MCF 10A (cell line): ENCODE measurements around the gene LOX. TPM values are rescaled to one million over a fixed set of nuclear protein-coding genes. Genes with fewer than 3 reads are reported as not detected.

Experiments
- BruUV-seq: library from RNA; stranded (reverse); fragments of 400-500 nt; replicated peaks from 2 replicates; lab custom pipeline; 2021; lab: Mats Ljungman, UMichigan
- CTCF ChIA-PET: fragments of 300-600 bp; sonication (Branson Sonifier 250); formaldehyde crosslinking; extraction: SDS; loops from one replicate; lab custom pipeline; 2021; ENCODE audit warnings: antibody characterized with exemption, inconsistent platforms; lab: Yijun Ruan, JAX
- POLR2A ChIA-PET: fragments of 300-600, 350-650 bp; sonication (Branson Sonifier 250); formaldehyde crosslinking; extraction: SDS; loops from one replicate; lab custom pipeline; 2020; ENCODE audit warnings: antibody characterized with exemption, inconsistent platforms; lab: Yijun Ruan, JAX
- DNase-seq: peaks from one replicate; pipeline ENCODE4 v3.0.0-alpha.2; 2018; ENCODE audit not compliant: unreplicated experiment
- H3K27ac Mint-ChIP-seq: one replicate; pipeline ENCODE4 v1.8.0; 2022; ENCODE audit warnings: mild to moderate bottlenecking, low read depth, mixed read lengths; ENCODE audit not compliant: unreplicated experiment
- H3K27me3 Mint-ChIP-seq: one replicate; pipeline ENCODE4 v1.8.0; 2022; ENCODE audit warnings: mixed read lengths; ENCODE audit not compliant: insufficient read depth, unreplicated experiment
- H3K36me3 Mint-ChIP-seq: one replicate; pipeline ENCODE4 v1.8.0; 2022; ENCODE audit warnings: mild to moderate bottlenecking, moderate library complexity, mixed read lengths; ENCODE audit not compliant: insufficient read depth, unreplicated experiment
- H3K4me1 Mint-ChIP-seq: one replicate; pipeline ENCODE4 v1.8.0; 2022; ENCODE audit warnings: mixed read lengths; ENCODE audit not compliant: insufficient read depth, unreplicated experiment
- H3K4me3 Mint-ChIP-seq: one replicate; pipeline ENCODE4 v1.8.0; 2022; ENCODE audit warnings: mild to moderate bottlenecking, moderate library complexity, mixed read lengths; ENCODE audit not compliant: unreplicated experiment
- H3K9me3 Mint-ChIP-seq: one replicate; pipeline ENCODE4 v1.8.0; 2022; ENCODE audit warnings: mixed read lengths; ENCODE audit not compliant: unreplicated experiment
- CTCF ChIP-seq: fragments of 200-600 bp; IDR thresholded peaks from one replicate; pipeline ENCODE4 v1.8.0; 2022; ENCODE audit warnings: antibody characterized with exemption, mild to moderate bottlenecking; ENCODE audit not compliant: unreplicated experiment
- intact Hi-C: fragments of 100-400 bp; cut with micrococcal nuclease; formaldehyde crosslinking; loops from 2 replicates; pipeline ENCODE4 v1.14.1; 2022
- total RNA-seq: library from RNA; stranded (reverse); gene quantifications from 2 replicates; pipeline ENCODE4 v1.2.3, GENCODE V29; 2022

The LOX gene
- total RNA-seq, 1 experiment from 2014 or later = 10.7 TPM

GRCh38 chr5:122031836-122032235 is 46.2 kb downstream of the LOX start:
- Mint-ChIP-seq H3K27ac (no peak overlapping the region), H3K4me1 (peaks cover 5% of the 10 kb centered on the region), H3K9me3 (no peaks in the 10 kb centered on the region), H3K27me3 (no peaks in the 10 kb centered on the region), H3K36me3 (peaks cover 21% of the 10 kb centered on the region), H3K4me3 (no peak overlapping the region)
- TF ChIP-seq CTCF = no peak
- intact Hi-C loops = no loop called here
- DNase-seq = no peak
- ChIA-PET CTCF (interaction anchor here (1.2 kb wide), 1 partner anchor 46 kb away, joined by 3 read pairs; the partner anchor contains the start of gene LOX), POLR2A (interaction anchor here (0.6 to 1.1 kb wide), 2 partner anchors 11 to 29 kb away, joined by 4 read pairs; no protein-coding TSS in a partner anchor)
- no TSS peak for BruUV-seq

DNA sequence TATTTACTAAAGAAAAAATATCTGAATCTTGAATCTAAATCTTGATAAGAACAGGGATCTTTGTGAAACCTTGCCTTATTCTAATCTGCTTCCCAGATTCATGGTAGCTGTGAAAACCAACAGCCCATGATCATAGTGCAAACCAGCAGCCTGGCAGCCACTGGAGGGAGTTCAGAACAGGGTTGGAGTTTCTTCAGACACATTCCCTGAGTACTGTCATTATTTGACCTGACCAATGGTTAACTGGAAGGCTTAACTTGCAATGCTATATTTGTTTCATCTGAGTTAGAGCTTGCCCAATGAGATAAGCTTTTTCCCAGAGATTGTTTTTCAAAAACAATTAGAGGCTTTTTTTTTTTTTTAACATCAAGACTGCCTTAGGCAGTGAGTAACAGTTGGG is 47.8 kb downstream of the LOX start:
- H3K36me3 Mint-ChIP-seq = peaks cover 20% of the 10 kb centered on the region
- no peak for DNase-seq
- POLR2A ChIA-PET = no interaction called here
- no peak overlapping the region for H3K27ac Mint-ChIP-seq
- no peaks in the 10 kb centered on the region for H3K27me3 Mint-ChIP-seq
- no peak overlapping the region for H3K4me3 Mint-ChIP-seq
- peaks cover 5% of the 10 kb centered on the region for H3K4me1 Mint-ChIP-seq
- no peaks in the 10 kb centered on the region for H3K9me3 Mint-ChIP-seq
- CTCF ChIA-PET = interaction anchor here (0.7 to 2.5 kb wide), 7 partner anchors 8 to 47 kb away, joined by 3 to 16 read pairs (median 3); no protein-coding TSS in a partner anchor
- intact Hi-C loops = no loop called here
- BruUV-seq = no TSS peak
- no peak for TF ChIP-seq CTCF

GRCh38 chr5:122029818-122030217 is 48.2 kb downstream of the LOX start:
- Mint-ChIP-seq H3K36me3 (peaks cover 20% of the 10 kb centered on the region), H3K4me1 (peaks cover 5% of the 10 kb centered on the region), H3K27ac (no peak overlapping the region), H3K27me3 (no peaks in the 10 kb centered on the region), H3K9me3 (no peaks in the 10 kb centered on the region), H3K4me3 (no peak overlapping the region)
- CTCF ChIA-PET = interaction anchor here (0.7 to 2.5 kb wide), 9 partner anchors 8 to 73 kb away, joined by 3 to 16 read pairs (median 3); no protein-coding TSS in a partner anchor
- intact Hi-C loops = no loop called here
- no peak for TF ChIP-seq CTCF
- POLR2A ChIA-PET = interaction anchor here (0.6 to 0.8 kb wide), 2 partner anchors 47 to 1375 kb away, joined by 3 read pairs; no protein-coding TSS in a partner anchor
- BruUV-seq = no TSS peak
- DNase-seq = no peak

DNA sequence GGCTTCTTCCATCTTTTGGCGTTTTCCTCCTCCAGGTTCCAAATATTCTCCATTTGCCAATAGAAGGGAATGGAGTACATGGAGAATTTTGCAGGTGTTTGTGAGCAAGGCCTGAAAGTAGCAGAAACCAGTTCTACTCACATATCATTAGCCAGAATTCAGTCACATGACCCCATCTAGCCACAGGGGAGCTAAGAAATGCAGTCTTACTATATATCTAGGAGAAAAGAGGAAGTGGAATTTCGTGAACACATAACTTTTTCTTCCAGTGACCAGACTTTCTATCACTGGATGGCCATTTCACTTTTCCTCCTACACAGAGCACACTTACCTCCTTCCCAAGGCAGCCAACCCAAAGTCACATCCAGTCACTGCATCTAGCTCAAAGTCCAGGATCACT is 55.1 kb downstream of the LOX start:
- no peak for TF ChIP-seq CTCF
- ChIA-PET CTCF (interaction anchor here (1.1 kb wide), 1 partner anchor 13 kb away, joined by 3 read pairs; no protein-coding TSS in a partner anchor), POLR2A (no interaction called here)
- intact Hi-C loops = no loop called here
- no peak overlapping the region for H3K4me3 Mint-ChIP-seq
- H3K27ac Mint-ChIP-seq = no peak overlapping the region
- no peaks in the 10 kb centered on the region for H3K9me3 Mint-ChIP-seq
- no TSS peak for BruUV-seq
- peaks cover 49% of the 10 kb centered on the region for H3K36me3 Mint-ChIP-seq
- peaks cover 4% of the 10 kb centered on the region for H3K4me1 Mint-ChIP-seq
- no peak for DNase-seq
- H3K27me3 Mint-ChIP-seq = no peaks in the 10 kb centered on the region
